Parathyroid adenoma (tissue), 2 donors: ENCODE measurements around the gene EDEM2.

Experiments
- H2AFZ ChIP-seq: fragments of 300-600 bp; sonication (generic); one replicate; pipeline ENCODE4 v1.7.0; 2017; ENCODE audit warnings: antibody characterized with exemption, mild to moderate bottlenecking
- H3K27ac ChIP-seq: fragments of 300-600 bp; sonication (generic); one replicate; pipeline ENCODE4 v1.7.0; 2017
- H3K27me3 ChIP-seq: fragments of 300-600 bp; sonication (generic); one replicate; pipeline ENCODE4 v1.7.0; 2017; ENCODE audit warnings: low read length; ENCODE audit not compliant: control insufficient read depth, insufficient read depth
- H3K36me3 ChIP-seq: fragments of 300-600 bp; sonication (generic); one replicate; pipeline ENCODE4 v1.7.0; 2017; ENCODE audit warnings: low read length; ENCODE audit not compliant: control insufficient read depth, insufficient read depth
- H3K4me1 ChIP-seq: fragments of 300-600 bp; sonication (generic); one replicate; pipeline ENCODE4 v1.7.0; 2017; ENCODE audit warnings: control low read depth
- H3K4me2 ChIP-seq: fragments of 300-600 bp; sonication (generic); one replicate; pipeline ENCODE4 v1.7.0; 2017; ENCODE audit warnings: low read length
- H3K4me3 ChIP-seq: fragments of 300-600 bp; sonication (generic); one replicate; pipeline ENCODE4 v1.7.0; 2017; ENCODE audit warnings: low read depth, low read length
- H3K79me2 ChIP-seq: fragments of 300-600 bp; sonication (generic); one replicate; pipeline ENCODE4 v1.7.0; 2017; ENCODE audit warnings: control low read depth
- H3K9ac ChIP-seq: fragments of 300-600 bp; sonication (generic); one replicate; pipeline ENCODE4 v1.7.0; 2017; ENCODE audit warnings: mild to moderate bottlenecking
- H3K9me3 ChIP-seq: fragments of 300-600 bp; sonication (generic); one replicate; pipeline ENCODE4 v1.7.0; 2017; ENCODE audit warnings: low read length; ENCODE audit not compliant: control insufficient read depth
- CTCF ChIP-seq: fragments of 300-600 bp; sonication (generic); IDR thresholded peaks from one replicate; pipeline ENCODE4 v1.7.0; 2017; ENCODE audit warnings: antibody characterized with exemption, mild to moderate bottlenecking
- donor health status: primary hyperparathyroidism.

EDEM2 gene

GRCh38 chr20:35146299-35146919 is 727 bp downstream of the EDEM2 start:
- H3K4me2 ChIP-seq = peak overlapping the region; percentile 94
- no peaks in the 10 kb centered on the region for H3K27me3 ChIP-seq
- no peak for TF ChIP-seq CTCF
- H2AFZ ChIP-seq = peak overlapping the region; percentile 85
- no peaks in the 10 kb centered on the region for H3K36me3 ChIP-seq
- no peaks in the 10 kb centered on the region for H3K9me3 ChIP-seq
- H3K4me3 ChIP-seq = peak overlapping the region; percentile 93
- peak overlapping the region; percentile 69 for H3K27ac ChIP-seq
- peaks cover 5% of the 10 kb centered on the region for H3K4me1 ChIP-seq
- peak overlapping the region; percentile 43 for H3K9ac ChIP-seq
- H3K79me2 ChIP-seq = no peaks in the 10 kb centered on the region

GRCh38 chr20:35145141-35145564 is 2.0 kb downstream of the EDEM2 start:
- Histone ChIP-seq H3K9ac (no peak overlapping the region), H2AFZ (no peak overlapping the region), H3K36me3 (no peaks in the 10 kb centered on the region), H3K9me3 (no peaks in the 10 kb centered on the region), H3K4me1 (peaks cover 5% of the 10 kb centered on the region), H3K27me3 (no peaks in the 10 kb centered on the region), H3K4me3 (no peak overlapping the region), H3K27ac (no peak overlapping the region), H3K4me2 (no peak overlapping the region), H3K79me2 (no peaks in the 10 kb centered on the region)
- peak; percentile 67 for TF ChIP-seq CTCF

GRCh38 chr20:35144694-35145093 is 2.4 kb downstream of the EDEM2 start:
- TF ChIP-seq CTCF = no peak
- Histone ChIP-seq H3K4me2 (no peak overlapping the region), H3K27me3 (no peaks in the 10 kb centered on the region), H3K9ac (no peak overlapping the region), H3K27ac (no peak overlapping the region), H3K36me3 (no peaks in the 10 kb centered on the region), H3K9me3 (no peaks in the 10 kb centered on the region), H3K4me3 (no peak overlapping the region), H3K4me1 (peaks cover 5% of the 10 kb centered on the region), H2AFZ (no peak overlapping the region), H3K79me2 (no peaks in the 10 kb centered on the region)

GRCh38 chr20:35135867-35136586 is 11.1 kb downstream of the EDEM2 start:
- TF ChIP-seq CTCF = no peak
- no peaks in the 10 kb centered on the region for H3K4me1 ChIP-seq
- no peaks in the 10 kb centered on the region for H3K27me3 ChIP-seq
- H3K9ac ChIP-seq = no peak overlapping the region
- no peak overlapping the region for H3K4me2 ChIP-seq
- H2AFZ ChIP-seq = no peak overlapping the region
- H3K27ac ChIP-seq = peak overlapping the region; percentile 34
- no peaks in the 10 kb centered on the region for H3K36me3 ChIP-seq
- no peaks in the 10 kb centered on the region for H3K9me3 ChIP-seq
- H3K4me3 ChIP-seq = no peak overlapping the region
- H3K79me2 ChIP-seq = no peaks in the 10 kb centered on the region
